Mucosa of descending colon (tissue), 3 donors: ENCODE results near the gene EIF4E3. TPM values are rescaled to one million over a fixed set of nuclear protein-coding genes. Genes with fewer than 3 reads are reported as not detected.

Experiments
- ATAC-seq: fragments of 200-7000 bp; cut with Tn5 transposase; one replicate; pipeline ENCODE4 v1.9.1; 2020; ENCODE audit warnings: mild to moderate bottlenecking, moderate library complexity
- DNase-seq, 3 donors: peaks; one replicate each; pipeline ENCODE4 v3.0.0-alpha.2; 2020
- H3K36me3 ChIP-seq: fragments of 200-600 bp; one replicate; pipeline ENCODE4 v1.8.0; 2021; ENCODE audit warnings: low read depth, mild to moderate bottlenecking
- H3K4me1 ChIP-seq: fragments of 200-600 bp; one replicate; pipeline ENCODE4 v1.8.0; 2021; ENCODE audit warnings: low read depth, mild to moderate bottlenecking
- H3K4me3 ChIP-seq: fragments of 200-600 bp; one replicate; pipeline ENCODE4 v1.8.0; 2021; ENCODE audit warnings: mild to moderate bottlenecking
- H3K9me3 ChIP-seq: fragments of 200-600 bp; one replicate; pipeline ENCODE4 v1.8.0; 2021; ENCODE audit warnings: mild to moderate bottlenecking
- CTCF ChIP-seq: fragments of 200-600 bp; IDR thresholded peaks from one replicate; pipeline ENCODE4 v1.8.0; 2022; ENCODE audit warnings: antibody characterized with exemption, mild to moderate bottlenecking
- intact Hi-C, 2 donors: fragments of 100-400 bp; cut with DNase I in 1 of 2; cut with micrococcal nuclease in 1 of 2; formaldehyde crosslinking; loops; one replicate each; pipeline versions ENCODE4 v1.11.0 to v1.11.1; 2022; cut with DNase I, micrococcal nuclease
- total RNA-seq, 3 donors: library from RNA; stranded (reverse); fragmentation: NEBNext Ultra II Directional in 2 of 3; extraction: Animal tissue kit (Norgen Biotek cat#: 25700) in 2 of 3; gene quantifications; one replicate each; pipeline versions ENCODE4 v1.2.1 to v1.2.4, GENCODE V29; 2021 to 2023
- donor health status: DM: no; HTN: no; CAD: no; lungs with moderate emphysema.
- donor health status: DM: no; HTN: no; CAD: no.
- donor health status: DM: no; HTN: yes; CAD: no.

Gene EIF4E3
- total RNA-seq, 3 donors from 2014 or later: 40.6 to 57.1 (median 48.4) TPM

GRCh38 chr3:71688121-71688520 lies 37.1 kb downstream of the EIF4E3 start:
- DNase-seq: no peak
- Histone ChIP-seq H3K4me3 (no peak overlapping the region), H3K36me3 (no peaks in the 10 kb centered on the region), H3K9me3 (no peaks in the 10 kb centered on the region), H3K4me1 (peaks cover 36% of the 10 kb centered on the region)
- peak; percentile 70 for ATAC-seq
- no peak for TF ChIP-seq CTCF
- intact Hi-C loops: no loop called here

- H3K36me3 ChIP-seq: no peaks in the 10 kb centered on the region
- DNase-seq (no peak), ATAC-seq (peak; percentile 40)
- H3K4me3 ChIP-seq: no peak overlapping the region
- TF ChIP-seq CTCF: no peak
- no peaks in the 10 kb centered on the region for H3K9me3 ChIP-seq
- H3K4me1 ChIP-seq: peaks cover 36% of the 10 kb centered on the region
- intact Hi-C loops: no loop called here
Observed at GRCh38 chr3:71685686-71686085, 39.5 kb downstream of the EIF4E3 start.

- peaks cover 36% of the 10 kb centered on the region for H3K4me1 ChIP-seq
- H3K4me3 ChIP-seq: no peak overlapping the region
- no peak for ATAC-seq
- no peak for TF ChIP-seq CTCF
- no peak for DNase-seq
- H3K36me3 ChIP-seq: no peaks in the 10 kb centered on the region
- intact Hi-C loops: no loop called here
- H3K9me3 ChIP-seq: no peaks in the 10 kb centered on the region
Observed at GRCh38 chr3:71684757-71685386, 40.3 kb downstream of the EIF4E3 start.

- Histone ChIP-seq H3K9me3 (no peaks in the 10 kb centered on the region), H3K36me3 (no peaks in the 10 kb centered on the region), H3K4me1 (peaks cover 34% of the 10 kb centered on the region), H3K4me3 (no peak overlapping the region)
- ATAC-seq: no peak
- no peak for TF ChIP-seq CTCF
- intact Hi-C loops: no loop called here
- DNase-seq: no peak
Observed at GRCh38 chr3:71684046-71684756, 41.0 kb downstream of the EIF4E3 start.

- DNase-seq (peak; percentile 55 to 65 (median 57)), ATAC-seq (peak; percentile 57)
- intact Hi-C loops: no loop called here
- Histone ChIP-seq H3K4me3 (no peak overlapping the region), H3K36me3 (no peaks in the 10 kb centered on the region), H3K9me3 (no peaks in the 10 kb centered on the region), H3K4me1 (peaks cover 18% of the 10 kb centered on the region)
- no peak for TF ChIP-seq CTCF
Observed at GRCh38 chr3:71681224-71681668, 44.0 kb downstream of the EIF4E3 start.
